OCI-LY7 (cell line): ENCODE results near the gene SENP5. TPM values are rescaled to one million over a fixed set of nuclear protein-coding genes. Genes with fewer than 3 reads are reported as not detected.

Source experiments
- BruUV-seq: library from RNA; stranded (reverse); fragments of 400-500 nt; replicated peaks from 2 replicates; lab custom pipeline; 2021; lab: Mats Ljungman, UMichigan
- CTCF ChIA-PET: fragments of 300-600 bp; sonication (Branson Sonifier 250); formaldehyde crosslinking; loops from one replicate; lab custom pipeline; 2022; ENCODE audit warnings: antibody characterized with exemption; ENCODE audit not compliant: unreplicated experiment; lab: Charles Lee
- POLR2A ChIA-PET: fragments of 300-600 bp; sonication (Branson Sonifier 250); formaldehyde crosslinking; loops from one replicate; lab custom pipeline; 2022; ENCODE audit warnings: antibody characterized with exemption; lab: Charles Lee
- DNase-seq: peaks from one replicate; pipeline ENCODE4 v3.0.0-alpha.2; 2015; ENCODE audit warnings: low spot score
- H2AFZ ChIP-seq: fragments of 200-600 bp; sonication (generic), shearing (Covaris generic); 2 replicates; pipeline ENCODE4 v1.6.1; 2014; ENCODE audit warnings: mild to moderate bottlenecking, antibody characterized with exemption, low read length, moderate library complexity
- H3K27ac ChIP-seq: fragments of 200-600 bp; sonication (generic); 2 replicates; pipeline ENCODE4 v1.5.1; 2014; ENCODE audit warnings: mixed run types, low read depth, mild to moderate bottlenecking, moderate library complexity, low read length, inconsistent platforms; ENCODE audit not compliant: poor library complexity, severe bottlenecking
- H3K36me3 ChIP-seq: fragments of 200-600 bp; sonication (generic); 2 replicates; pipeline ENCODE4 v1.6.1; 2014; ENCODE audit warnings: mild to moderate bottlenecking, antibody characterized with exemption, low read length, moderate library complexity, mixed read lengths; ENCODE audit not compliant: insufficient read depth
- H3K4me1 ChIP-seq: fragments of 200-600 bp; sonication (generic); 2 replicates; pipeline ENCODE4 v1.5.1; 2014; ENCODE audit warnings: mild to moderate bottlenecking, low read length; ENCODE audit not compliant: insufficient read depth, poor library complexity, severe bottlenecking
- H3K4me2 ChIP-seq: fragments of 200-600 bp; sonication (generic); 2 replicates; pipeline ENCODE4 v1.6.1; 2014; ENCODE audit warnings: mild to moderate bottlenecking, low read length
- H3K4me3 ChIP-seq: fragments of 200-600 bp; sonication (generic); 2 replicates; pipeline ENCODE4 v1.5.1; 2014; ENCODE audit warnings: mild to moderate bottlenecking, low read depth, low read length; ENCODE audit not compliant: poor library complexity, severe bottlenecking
- H3K79me2 ChIP-seq: fragments of 200-600 bp; sonication (generic); 2 replicates; pipeline ENCODE4 v1.6.1; 2016; ENCODE audit warnings: low read depth, mild to moderate bottlenecking, low read length, moderate library complexity, mixed read lengths; ENCODE audit not compliant: insufficient read depth
- H3K9me2 ChIP-seq: fragments of 200-600 bp; sonication (generic); 2 replicates; pipeline ENCODE4 v1.6.1; 2016; ENCODE audit warnings: mild to moderate bottlenecking, low read length, mixed read lengths; ENCODE audit not compliant: insufficient read depth
- H3K9me3 ChIP-seq: fragments of 200-600 bp; sonication (generic); 2 replicates; pipeline ENCODE4 v1.6.1; 2014; ENCODE audit warnings: mild to moderate bottlenecking, mixed run types, low read length, mixed read lengths
- H4K20me1 ChIP-seq: fragments of 200-600 bp; sonication (generic); 2 replicates; pipeline ENCODE4 v1.6.1; 2014; ENCODE audit warnings: mild to moderate bottlenecking, antibody characterized with exemption, low read length, moderate library complexity, mixed read lengths; ENCODE audit not compliant: insufficient read depth
- EZH2phosphoT487 ChIP-seq: fragments of 200-600 bp; sonication (generic); IDR thresholded peaks from 2 replicates; pipeline ENCODE4 v1.6.1; 2018; ENCODE audit warnings: low read depth, borderline replicate concordance, mild to moderate bottlenecking, mixed run types, antibody characterized with exemption, low read length, moderate library complexity, mixed read lengths
- intact Hi-C: fragments of 100-400 bp; cut with micrococcal nuclease; formaldehyde crosslinking; loops from one replicate; pipeline ENCODE4 v1.10.0; 2022; ENCODE audit not compliant: unreplicated experiment
- total RNA-seq, 2 experiments: library from RNA; depleted of rRNA in 1 of 2; stranded (reverse); fragments of >200 nt in 1 of 2; shearing (Covaris generic) in 1 of 2; gene quantifications; 2 replicates each; pipeline ENCODE4 v1.2.3, GENCODE V29; 2014 to 2022
- TF ChIP-seq, protein P1 (sequence below): fragments of 200-600 bp; sonication (generic); conservative IDR thresholded peaks from 2 replicates; pipeline ENCODE4 v1.5.1; 2014; ENCODE audit warnings: mild to moderate bottlenecking, antibody characterized with exemption, low read length, moderate library complexity, mixed read lengths

SENP5 gene
- total RNA-seq, 2 experiments from 2014 or later = 40.2 to 42.9 TPM

DNA sequence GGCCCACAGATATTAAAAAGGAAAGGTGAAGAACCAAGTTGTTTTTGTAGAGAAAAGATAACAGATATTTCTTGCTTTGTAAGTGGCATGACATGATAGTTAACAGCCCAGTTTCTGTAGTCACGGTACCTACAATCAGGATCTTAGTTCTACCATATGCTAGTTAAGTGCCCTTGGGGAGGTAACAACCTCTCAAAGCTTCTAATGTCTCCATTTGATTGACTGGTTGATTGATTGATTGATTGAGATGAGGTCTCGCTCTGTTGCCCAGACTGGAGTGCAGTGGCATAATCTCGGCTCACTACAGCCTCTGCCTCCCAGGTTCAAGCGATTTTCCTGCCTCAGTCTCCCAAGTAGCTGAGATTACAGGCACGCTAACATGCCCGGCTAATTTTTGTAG is 28.5 kb downstream of the SENP5 start:
- Histone ChIP-seq H3K4me3 (no peak overlapping the region), H3K9me2 (no peaks in the 10 kb centered on the region), H4K20me1 (no peaks in the 10 kb centered on the region), H3K4me2 (no peak overlapping the region), H3K79me2 (peaks cover 49% of the 10 kb centered on the region), H2AFZ (no peak overlapping the region), H3K9me3 (no peaks in the 10 kb centered on the region), H3K36me3 (peaks cover 37% of the 10 kb centered on the region), H3K27ac (no peak overlapping the region), H3K4me1 (no peaks in the 10 kb centered on the region)
- intact Hi-C loops = no loop called here
- no peak for DNase-seq
- TF ChIP-seq, protein P1, sequence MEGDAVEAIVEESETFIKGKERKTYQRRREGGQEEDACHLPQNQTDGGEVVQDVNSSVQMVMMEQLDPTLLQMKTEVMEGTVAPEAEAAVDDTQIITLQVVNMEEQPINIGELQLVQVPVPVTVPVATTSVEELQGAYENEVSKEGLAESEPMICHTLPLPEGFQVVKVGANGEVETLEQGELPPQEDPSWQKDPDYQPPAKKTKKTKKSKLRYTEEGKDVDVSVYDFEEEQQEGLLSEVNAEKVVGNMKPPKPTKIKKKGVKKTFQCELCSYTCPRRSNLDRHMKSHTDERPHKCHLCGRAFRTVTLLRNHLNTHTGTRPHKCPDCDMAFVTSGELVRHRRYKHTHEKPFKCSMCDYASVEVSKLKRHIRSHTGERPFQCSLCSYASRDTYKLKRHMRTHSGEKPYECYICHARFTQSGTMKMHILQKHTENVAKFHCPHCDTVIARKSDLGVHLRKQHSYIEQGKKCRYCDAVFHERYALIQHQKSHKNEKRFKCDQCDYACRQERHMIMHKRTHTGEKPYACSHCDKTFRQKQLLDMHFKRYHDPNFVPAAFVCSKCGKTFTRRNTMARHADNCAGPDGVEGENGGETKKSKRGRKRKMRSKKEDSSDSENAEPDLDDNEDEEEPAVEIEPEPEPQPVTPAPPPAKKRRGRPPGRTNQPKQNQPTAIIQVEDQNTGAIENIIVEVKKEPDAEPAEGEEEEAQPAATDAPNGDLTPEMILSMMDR = no peak
- TF ChIP-seq EZH2phosphoT487 = no peak
- CTCF ChIA-PET = no interaction called here
- BruUV-seq = no TSS peak
- POLR2A ChIA-PET = no interaction called here

DNA sequence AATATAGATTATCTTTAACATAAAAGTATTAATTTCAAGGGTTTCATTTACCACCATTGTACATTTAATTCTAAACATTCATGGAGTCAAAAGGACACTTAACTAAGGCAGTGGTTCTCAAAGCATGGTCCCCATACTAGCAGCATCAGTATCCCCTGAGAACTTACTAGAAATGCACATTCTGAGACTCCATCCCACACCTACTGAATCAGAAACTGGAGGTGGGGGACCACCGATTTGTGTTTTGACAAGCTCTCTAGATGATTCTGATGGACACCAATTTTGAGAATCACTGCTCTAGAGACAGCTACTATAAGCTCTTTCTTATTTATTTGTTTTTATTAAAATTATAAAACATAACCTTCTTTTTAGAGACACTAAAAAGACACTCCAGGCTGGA is 34.0 kb downstream of the SENP5 start:
- Histone ChIP-seq H3K36me3 (peaks cover 66% of the 10 kb centered on the region), H3K27ac (no peak overlapping the region), H3K9me3 (no peaks in the 10 kb centered on the region), H3K4me1 (no peaks in the 10 kb centered on the region), H3K4me3 (no peak overlapping the region), H3K9me2 (no peaks in the 10 kb centered on the region), H3K4me2 (no peak overlapping the region), H2AFZ (no peak overlapping the region), H3K79me2 (peaks cover 8% of the 10 kb centered on the region; the same call in 1 of the 2 replicates), H4K20me1 (0 out of 2 replicates have a peak, but pooled peaks cover 3% of the 10 kb centered on the region)
- no peak for DNase-seq
- intact Hi-C loops = no loop called here
- no TSS peak for BruUV-seq
- ChIA-PET POLR2A (no interaction called here), CTCF (no interaction called here)
- no peak for TF ChIP-seq EZH2phosphoT487
- TF ChIP-seq, protein P1 = no peak

DNA sequence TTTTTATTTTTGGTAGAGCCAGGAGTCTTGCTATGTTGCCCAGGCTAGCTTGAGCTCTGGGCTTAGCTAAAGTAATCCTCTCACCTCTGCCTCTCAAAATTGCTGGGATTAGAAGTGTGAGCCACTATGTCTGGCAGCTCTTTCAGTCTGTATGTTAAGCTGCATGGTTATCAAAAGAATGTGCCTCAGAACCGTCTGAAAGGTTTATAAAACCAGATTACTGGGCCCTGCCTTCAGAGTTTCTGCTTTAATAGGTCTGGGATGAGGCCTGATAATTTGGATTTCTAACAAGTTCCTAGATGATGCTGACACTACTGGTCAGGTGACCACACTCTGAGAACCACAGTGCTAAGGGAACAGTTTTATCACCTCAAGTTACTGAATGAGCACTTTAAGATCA is 34.6 kb downstream of the SENP5 start:
- ChIA-PET CTCF (no interaction called here), POLR2A (interaction anchor here (1.0 to 1.5 kb wide), 3 partner anchors 9 to 163 kb away, joined by 3 to 4 read pairs (median 3); partner anchors contain the start of gene PAK2)
- TF ChIP-seq, protein P1 = no peak
- no peak for TF ChIP-seq EZH2phosphoT487

More for the DNA sequence above, 34.6 kb downstream of the SENP5 start:
- BruUV-seq = no TSS peak
- Histone ChIP-seq H3K9me3 (no peaks in the 10 kb centered on the region), H3K79me2 (peaks cover 3% of the 10 kb centered on the region; the same call in 1 of the 2 replicates), H3K4me1 (no peaks in the 10 kb centered on the region), H3K9me2 (no peaks in the 10 kb centered on the region), H3K36me3 (peaks cover 71% of the 10 kb centered on the region), H4K20me1 (0 out of 2 replicates have a peak, but pooled peaks cover 3% of the 10 kb centered on the region), H2AFZ (no peak overlapping the region), H3K27ac (no peak overlapping the region), H3K4me2 (no peak overlapping the region), H3K4me3 (no peak overlapping the region)
- intact Hi-C loops = no loop called here
- DNase-seq = no peak
